ENCODE measurements around the gene PLAU. TPM values are rescaled to one million over a fixed set of nuclear protein-coding genes. Genes with fewer than 3 reads are reported as not detected.
A peak's percentile ranks its signal among the peaks of the same experiment; 100 is the strongest.
"Not testable (repeated sequence)": the region's sequence is repeated elsewhere in the genome, so short reads cannot be mapped to it uniquely, and the experiment has no call there.

The PLAU gene
- total and polyA plus RNA-seq, 2 of the 4 experiments (the other 2 are of a cell fraction) = 123 to 283 TPM

DNA sequence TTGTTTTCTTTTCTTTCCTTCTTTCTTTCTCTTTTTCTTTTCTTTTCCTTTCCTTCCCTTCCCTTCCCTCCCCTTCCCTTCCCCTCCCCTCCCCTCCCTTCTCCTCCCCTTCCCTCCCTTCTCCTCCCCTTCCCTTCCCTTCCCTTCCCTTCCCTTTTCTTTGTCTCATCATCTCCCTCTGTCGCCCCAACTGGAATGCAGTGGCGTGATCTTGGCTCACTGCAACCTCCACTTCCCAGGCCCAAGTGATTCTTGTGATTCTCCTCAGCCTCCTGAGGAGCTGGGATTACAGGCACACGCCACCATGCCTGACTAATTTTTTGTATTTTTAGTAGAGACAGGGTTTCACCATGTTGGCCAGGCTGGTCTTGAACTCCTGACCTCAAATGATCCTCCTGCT, 21.5 kb upstream of the PLAU start:
- Histone ChIP-seq H3K4me1 (ENCODE audit: control insufficient read depth, insufficient read depth, low read length) (peaks cover 43% of the 10 kb centered on the region), H2BK15ac (ENCODE audit: low read depth, low read length) (peak overlapping the region; percentile 87; the same call in 2 of the 3 replicates), H4K8ac (ENCODE audit: low read depth in 2 of 2, low read length in 2 of 2) (peak overlapping the region; percentile 85 to 86; a peak in 1 of 4 replicates), H3K4ac (ENCODE audit: low read depth, low read length) (peak overlapping the region; percentile 99; the same call in 1 of the 2 replicates), H3K9me1 (ENCODE audit: insufficient read depth, low read length) (peaks cover 34% of the 10 kb centered on the region), H3K79me1 (ENCODE audit: low read depth in 1 of 2, low read length in 2 of 2) (peaks cover 6 to 54% of the 10 kb centered on the region in 2 experiments; a peak in 3 of 4 replicates), H2AK5ac (ENCODE audit: low read depth, low read length) (peak overlapping the region; percentile 95; the same call in 1 of the 2 replicates), H2BK120ac (ENCODE audit: low read depth, low read length) (peak overlapping the region; percentile 99), H4K91ac (ENCODE audit: insufficient read depth, low read depth, low read length) (peak overlapping the region; percentile 89)
- CTCF ChIA-PET = interaction anchor here (0.9 to 5.0 kb wide), 4 partner anchors 16 to 192 kb away, joined by 3 to 38 read pairs (median 5); partner anchors contain the start of gene CHCHD1
- H3K36me3 ChIP-seq (ENCODE audit: control insufficient read depth, insufficient read depth, low read length); H4K5ac ChIP-seq (ENCODE audit: low read depth, low read length); H2AK9ac ChIP-seq (replicated peaks; ENCODE audit: low read depth, low read length, poor library complexity); H3K4me2 ChIP-seq (ENCODE audit: low read depth, low read length); BruUV-seq (replicated peaks); H3K18ac ChIP-seq (ENCODE audit: low read depth, low read length); H3K27ac ChIP-seq (ENCODE audit: insufficient read depth, low read length); H3K23ac ChIP-seq (ENCODE audit: low read depth, low read length); H3K9ac ChIP-seq (ENCODE audit: low read depth, low read length); H3K56ac ChIP-seq (ENCODE audit: extremely low read depth, insufficient read depth, low read length); H3K4me3 ChIP-seq (ENCODE audit: insufficient read depth, low read depth, low read length); H3K14ac ChIP-seq (replicated peaks; ENCODE audit: low read depth, low read length); H2AFZ ChIP-seq (replicated peaks; ENCODE audit: low read length, poor library complexity); ATAC-seq (ENCODE audit: low read depth); DNase-seq; intact Hi-C loops (cut with micrococcal nuclease); H3K9me3 ChIP-seq (ENCODE audit: control insufficient read depth, insufficient read depth, low read length); dilution Hi-C loops (cut with HindIII; ENCODE audit: low sequenced_read_pairs, unreplicated experiment); H3K27me3 ChIP-seq (ENCODE audit: control insufficient read depth, insufficient read depth, low read length); H4K20me1 ChIP-seq (ENCODE audit: insufficient read depth, low read length); H2BK20ac ChIP-seq (ENCODE audit: low read depth, low read length); H2BK5ac ChIP-seq (ENCODE audit: low read depth, low read length, poor library complexity, severe bottlenecking): not testable (repeated sequence)
- in situ Hi-C loops (cut with MboI; ENCODE audit: low sequenced_read_pairs) = loop anchor here (5.0 kb wide), 2 partner anchors 48 to 193 kb away; no protein-coding TSS in a partner anchor
- POLR2A ChIA-PET (ENCODE audit: unreplicated experiment) = interaction anchor here (0.6 to 4.9 kb wide), 2 partner anchors 22 to 77 kb away, joined by 5 to 34 read pairs; partner anchors contain the start of gene PLAU
- WGBS, 2 experiments (ENCODE audit: extremely low coverage in 2 of 2, insufficient read length in 1 of 2) = 80% methylated on average over 2 of the region's 3 CpGs; no CpG with 5 or more reads in 1 of the 2 experiments
